Measurements from ENCODE around the gene MROH7. TPM values are rescaled to one million over a fixed set of nuclear protein-coding genes. Genes with fewer than 3 reads are reported as not detected.
A peak's percentile ranks its signal among the peaks of the same experiment; 100 is the strongest.

The MROH7 gene
- polyA plus RNA-seq, 3 donors: 1.1 TPM; not detected in 2

DNA sequence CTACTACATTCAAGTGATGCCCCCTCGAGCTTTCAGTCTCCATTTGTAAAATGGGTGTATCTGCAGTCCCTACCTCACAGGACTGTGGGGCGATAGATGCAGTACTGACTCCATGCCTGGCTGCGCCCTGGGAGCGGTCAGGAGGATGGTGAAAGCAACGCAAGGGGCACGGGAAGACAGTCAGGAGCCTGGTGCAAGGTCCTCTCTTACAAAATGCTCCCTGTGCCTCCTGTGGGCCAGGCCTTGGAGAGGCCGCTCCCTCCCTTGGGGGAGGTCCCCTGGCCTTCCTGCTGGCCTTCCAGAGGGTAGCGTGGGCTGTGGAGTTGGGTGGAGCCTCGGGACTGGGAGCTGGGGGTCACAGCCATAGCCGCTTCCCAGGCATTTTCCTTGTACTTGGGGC is 39.9 kb upstream of the MROH7 start:
- no peaks in the 10 kb centered on the region for H3K36me3 ChIP-seq (replicated peaks in 1 of 2; ENCODE audit: control insufficient read depth in 1 of 2, insufficient read depth in 2 of 2, low read length in 2 of 2)
- intact Hi-C loops (cut with micrococcal nuclease): no loop called here
- WGBS (ENCODE audit: insufficient coverage): 94% methylated on average over 9 of the region's 10 CpGs
- TF ChIP-seq, protein P1, sequence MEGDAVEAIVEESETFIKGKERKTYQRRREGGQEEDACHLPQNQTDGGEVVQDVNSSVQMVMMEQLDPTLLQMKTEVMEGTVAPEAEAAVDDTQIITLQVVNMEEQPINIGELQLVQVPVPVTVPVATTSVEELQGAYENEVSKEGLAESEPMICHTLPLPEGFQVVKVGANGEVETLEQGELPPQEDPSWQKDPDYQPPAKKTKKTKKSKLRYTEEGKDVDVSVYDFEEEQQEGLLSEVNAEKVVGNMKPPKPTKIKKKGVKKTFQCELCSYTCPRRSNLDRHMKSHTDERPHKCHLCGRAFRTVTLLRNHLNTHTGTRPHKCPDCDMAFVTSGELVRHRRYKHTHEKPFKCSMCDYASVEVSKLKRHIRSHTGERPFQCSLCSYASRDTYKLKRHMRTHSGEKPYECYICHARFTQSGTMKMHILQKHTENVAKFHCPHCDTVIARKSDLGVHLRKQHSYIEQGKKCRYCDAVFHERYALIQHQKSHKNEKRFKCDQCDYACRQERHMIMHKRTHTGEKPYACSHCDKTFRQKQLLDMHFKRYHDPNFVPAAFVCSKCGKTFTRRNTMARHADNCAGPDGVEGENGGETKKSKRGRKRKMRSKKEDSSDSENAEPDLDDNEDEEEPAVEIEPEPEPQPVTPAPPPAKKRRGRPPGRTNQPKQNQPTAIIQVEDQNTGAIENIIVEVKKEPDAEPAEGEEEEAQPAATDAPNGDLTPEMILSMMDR (IDR thresholded peaks at IDR 0.05): no peak
- no peaks in the 10 kb centered on the region for H4K20me1 ChIP-seq (ENCODE audit: insufficient read depth, low read length)
- Mint-ChIP-seq H3K36me3 (peaks cover 12 to 23% of the 10 kb centered on the region in 2 donors), H3K9me3 (no peaks in the 10 kb centered on the region), H3K4me1 (peaks cover 2% of the 10 kb centered on the region), H3K27me3 (ENCODE audit: low read depth in 3 of 3) (no peaks in the 10 kb centered on the region), H3K4me3 (no peak overlapping the region), H3K27ac (no peak overlapping the region)
- H3K9me3 ChIP-seq (replicated peaks in 1 of 2; ENCODE audit: control insufficient read depth in 1 of 2, insufficient read depth in 1 of 2, low read length in 2 of 2): no peaks in the 10 kb centered on the region
- no peaks in the 10 kb centered on the region for H3K79me2 ChIP-seq (ENCODE audit: insufficient read depth, low read length)
- no peak overlapping the region for H3K9ac ChIP-seq (ENCODE audit: insufficient read depth, low read length, poor library complexity, severe bottlenecking)
- DNase-seq: no peak
- no peaks in the 10 kb centered on the region for H3K4me1 ChIP-seq (ENCODE audit: control insufficient read depth in 1 of 2, insufficient read depth in 2 of 2, low read length in 2 of 2)
- no peak overlapping the region for H2AFZ ChIP-seq (ENCODE audit: insufficient read depth, low read depth, low read length, poor library complexity, severe bottlenecking)
- no peak overlapping the region for H3K4me2 ChIP-seq (replicated peaks; ENCODE audit: extremely low read depth, low read length, poor library complexity, severe bottlenecking)
- no peak overlapping the region for H3K4me3 ChIP-seq (replicated peaks in 1 of 3; ENCODE audit: low read depth in 2 of 3, low read length in 3 of 3)
- H3K27me3 ChIP-seq (ENCODE audit: control insufficient read depth in 2 of 2, insufficient read depth in 2 of 2, low read length in 2 of 2): no peaks in the 10 kb centered on the region
- no peak overlapping the region for H3K27ac ChIP-seq (ENCODE audit: low read depth in 1 of 2, low read length in 2 of 2)

DNA sequence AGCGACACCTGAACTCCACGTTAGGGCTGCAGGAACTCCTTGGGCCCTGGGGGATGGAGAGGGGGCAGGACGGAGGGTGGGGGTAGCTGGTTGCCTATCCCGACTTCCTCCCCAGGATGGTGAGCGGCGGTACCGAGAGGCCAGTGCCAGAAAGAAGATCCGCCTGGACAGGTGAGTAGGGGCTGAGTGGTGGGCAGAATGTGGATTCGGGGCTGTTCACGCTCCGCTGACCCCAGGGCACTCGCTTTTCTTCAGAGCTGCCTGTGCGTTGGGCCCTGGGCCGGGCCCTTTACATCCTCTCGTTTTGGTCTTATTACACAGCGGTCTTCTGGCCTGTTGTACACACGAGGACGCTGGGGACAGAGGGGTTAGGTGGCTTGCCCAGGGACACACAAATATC is 39.0 kb upstream of the MROH7 start:
- peaks cover 11 to 23% of the 10 kb centered on the region in 2 donors for H3K36me3 Mint-ChIP-seq
- no peak overlapping the region for H3K4me2 ChIP-seq (replicated peaks; ENCODE audit: extremely low read depth, low read length, poor library complexity, severe bottlenecking)
- H3K9me3 ChIP-seq (replicated peaks in 1 of 2; ENCODE audit: control insufficient read depth in 1 of 2, insufficient read depth in 1 of 2, low read length in 2 of 2): no peaks in the 10 kb centered on the region
- H3K9me3 Mint-ChIP-seq: no peaks in the 10 kb centered on the region
- no peak overlapping the region for H3K9ac ChIP-seq (ENCODE audit: insufficient read depth, low read length, poor library complexity, severe bottlenecking)
- H3K4me3 ChIP-seq (replicated peaks in 1 of 3; ENCODE audit: low read depth in 2 of 3, low read length in 3 of 3): no peak overlapping the region
- DNase-seq: no peak
- WGBS (ENCODE audit: insufficient coverage): 95% methylated on average over 17 of the region's 18 CpGs
- TF ChIP-seq, protein P1 (IDR thresholded peaks at IDR 0.05): no peak
- H3K27ac Mint-ChIP-seq: peak overlapping the region in 1 of 7 donors; percentile 30
- peaks cover 0 to 2% of the 10 kb centered on the region in 2 donors for H3K36me3 ChIP-seq (replicated peaks in 1 of 2; ENCODE audit: control insufficient read depth in 1 of 2, insufficient read depth in 2 of 2, low read length in 2 of 2)
- H3K4me1 Mint-ChIP-seq: peaks cover 2% of the 10 kb centered on the region
- H2AFZ ChIP-seq (ENCODE audit: insufficient read depth, low read depth, low read length, poor library complexity, severe bottlenecking): no peak overlapping the region
- H3K4me1 ChIP-seq (ENCODE audit: control insufficient read depth in 1 of 2, insufficient read depth in 2 of 2, low read length in 2 of 2): no peaks in the 10 kb centered on the region
- H3K27me3 Mint-ChIP-seq (ENCODE audit: low read depth in 3 of 3): no peaks in the 10 kb centered on the region
- intact Hi-C loops (cut with micrococcal nuclease): no loop called here
- no peak overlapping the region for H3K27ac ChIP-seq (ENCODE audit: low read depth in 1 of 2, low read length in 2 of 2)
- H3K27me3 ChIP-seq (ENCODE audit: control insufficient read depth in 2 of 2, insufficient read depth in 2 of 2, low read length in 2 of 2): no peaks in the 10 kb centered on the region
- H3K4me3 Mint-ChIP-seq: no peak overlapping the region
- no peaks in the 10 kb centered on the region for H3K79me2 ChIP-seq (ENCODE audit: insufficient read depth, low read length)
- H4K20me1 ChIP-seq (ENCODE audit: insufficient read depth, low read length): no peaks in the 10 kb centered on the region
